Epithelial cell of esophagus (primary cell): ENCODE data around the gene PLA2G2C.

Source experiments
- DNase-seq: peaks from one replicate; pipeline ENCODE4 v3.0.0; 2010; ENCODE audit warnings: low read depth
- H3K4me3 ChIP-seq: 2 replicates; pipeline ENCODE4 v1.5.1; 2011; ENCODE audit warnings: mild to moderate bottlenecking, low read length, control low read depth
- CTCF ChIP-seq: IDR thresholded peaks from 2 replicates; pipeline ENCODE4 v1.5.1; 2011; ENCODE audit warnings: low read depth, mild to moderate bottlenecking, low read length, control low read depth, inconsistent platforms; ENCODE audit not compliant: insufficient read depth; ENCODE audit errors: missing control alignments

The PLA2G2C gene

GRCh38 chr1:20158358-20159070 is 27.8 kb downstream of the PLA2G2C start:
- DNase-seq: peak; percentile 49
- H3K4me3 ChIP-seq: no peak overlapping the region
- no peak for TF ChIP-seq CTCF

GRCh38 chr1:20154301-20154831 is 32.0 kb downstream of the PLA2G2C start:
- DNase-seq: no peak
- no peak overlapping the region for H3K4me3 ChIP-seq
- TF ChIP-seq CTCF: no peak

- H3K4me3 ChIP-seq: no peak overlapping the region
- no peak for DNase-seq
- TF ChIP-seq CTCF: no peak
Observed at GRCh38 chr1:20153000-20153418, 33.3 kb downstream of the PLA2G2C start.

DNA sequence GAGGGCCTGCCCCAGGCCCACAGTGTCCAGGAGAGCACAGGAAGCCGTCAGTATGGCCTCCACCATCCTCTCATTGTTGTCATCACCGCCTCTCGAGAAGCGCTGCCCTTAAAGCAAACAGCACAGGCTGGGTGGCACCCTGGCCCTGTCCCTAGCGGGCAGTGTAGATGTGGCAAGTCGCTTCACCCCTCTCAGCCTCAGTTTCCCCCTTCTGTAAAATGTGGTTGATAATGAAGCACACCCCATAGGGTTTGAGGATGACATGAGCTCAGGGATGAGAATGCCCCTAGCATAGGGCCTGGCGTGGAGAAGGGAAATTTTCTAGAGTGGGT is 33.8 kb downstream of the PLA2G2C start:
- no peak for DNase-seq
- no peak for TF ChIP-seq CTCF
- no peak overlapping the region for H3K4me3 ChIP-seq

GRCh38 chr1:20151906-20152598 is 34.3 kb downstream of the PLA2G2C start:
- DNase-seq: peak; percentile 56
- peak overlapping the region; percentile 20 for H3K4me3 ChIP-seq
- TF ChIP-seq CTCF: peak; percentile 85

DNA sequence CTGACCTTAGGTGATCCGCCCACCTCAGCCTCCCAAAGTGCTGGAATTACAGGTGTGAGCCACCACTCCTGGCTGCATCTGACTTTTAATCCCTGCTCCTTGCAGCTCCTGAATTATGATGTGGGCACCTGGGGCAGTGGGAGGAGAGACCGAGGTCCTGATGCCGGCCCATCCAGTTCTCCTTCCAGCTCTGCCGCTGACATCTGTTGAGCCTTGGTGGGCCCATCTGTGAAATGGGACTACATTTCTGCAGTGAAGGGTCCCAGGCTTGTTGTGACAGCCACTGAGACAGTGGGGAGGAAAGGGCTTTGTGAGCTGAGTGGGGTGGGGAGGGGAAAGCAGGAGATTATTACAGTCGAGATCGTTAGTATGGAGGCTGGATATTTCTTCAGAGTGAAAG is 35.3 kb downstream of the PLA2G2C start:
- H3K4me3 ChIP-seq: no peak overlapping the region
- no peak for TF ChIP-seq CTCF
- no peak for DNase-seq
